K562 (cell line): ENCODE results near the gene UTP11. TPM values are rescaled to one million over a fixed set of nuclear protein-coding genes. Genes with fewer than 3 reads are reported as not detected.
A peak's percentile ranks its signal among the peaks of the same experiment; 100 is the strongest.

Experiments
- ARID4B ChIP-seq: sonication (generic); formaldehyde crosslinking; IDR thresholded peaks from 2 replicates; pipeline ENCODE4 v1.8.0; 2022; ENCODE audit warnings: mild to moderate bottlenecking, missing genetic modification reagents
- CBX3 ChIP-seq, 2 experiments: IDR thresholded peaks; 1 replicate in 1 of 2; 2 replicates in 1 of 2; pipeline ENCODE4 v1.6.1; 2012; ENCODE audit warnings: inconsistent platforms in 2 of 2, low read length in 2 of 2, borderline replicate concordance in 1 of 2, control low read depth in 1 of 2
- FOXJ2 ChIP-seq: fragments of 200-800 bp; sonication (Bioruptor generic); IDR thresholded peaks from 2 replicates; pipeline ENCODE4 v1.6.1; 2016; ENCODE audit warnings: missing genetic modification characterization, missing compliant biosample characterization
- HNRNPL ChIP-seq: fragments of 200-400 bp; formaldehyde crosslinking; IDR thresholded peaks from 2 replicates; pipeline ENCODE4 v1.6.1; 2017; ENCODE audit warnings: low read depth, mild to moderate bottlenecking, low read length
- NR2C2 ChIP-seq, 2 experiments: fragments of 200-800 bp in 1 of 2; sonication (Bioruptor generic) in 1 of 2; sonication (generic) in 1 of 2; formaldehyde crosslinking in 1 of 2; IDR thresholded peaks; 2 replicates each; pipeline versions ENCODE4 v1.6.1 to v1.8.0; 2016 to 2022; ENCODE audit warnings: mild to moderate bottlenecking in 1 of 2, missing compliant biosample characterization in 1 of 2, missing genetic modification characterization in 1 of 2, missing genetic modification reagents in 1 of 2
- NR2F6 ChIP-seq: fragments of 450-650 bp; formaldehyde crosslinking; IDR thresholded peaks from 2 replicates; pipeline ENCODE4 v1.4.0; 2020; ENCODE audit warnings: mild to moderate bottlenecking
- PML ChIP-seq: IDR thresholded peaks from 2 replicates; pipeline ENCODE4 v1.6.1; 2012; ENCODE audit warnings: low read length, inconsistent platforms
- RAD21 ChIP-seq, 2 experiments: fragments of 250-450 bp in 1 of 2; fragments of 450-650 bp in 1 of 2; sonication (Bioruptor Pico) in 1 of 2; formaldehyde crosslinking in 1 of 2; IDR thresholded peaks in 1 of 2; conservative IDR thresholded peaks in 1 of 2; 2 replicates each; pipeline versions ENCODE4 v1.4.0 to v1.8.0; 2020 to 2022; ENCODE audit warnings: mild to moderate bottlenecking in 2 of 2, moderate library complexity in 1 of 2
- RBFOX2 ChIP-seq: fragments of 200-400 bp; formaldehyde crosslinking; IDR thresholded peaks from 2 replicates; pipeline ENCODE4 v1.6.1; 2017; ENCODE audit warnings: low read depth, mild to moderate bottlenecking, low read length, moderate library complexity
- TEAD2 ChIP-seq: fragments of 450-650 bp; IDR thresholded peaks from 2 replicates; pipeline ENCODE4 v1.6.1; 2016; ENCODE audit warnings: missing genetic modification characterization, control low read depth, missing compliant biosample characterization
- TOE1 ChIP-seq, 2 experiments: fragments of 450-650 bp in 1 of 2; sonication (generic) in 1 of 2; formaldehyde crosslinking in 1 of 2; IDR thresholded peaks; 2 replicates each; pipeline versions ENCODE4 v1.7.1 to v1.8.0; 2016 to 2022; ENCODE audit warnings: borderline replicate concordance in 2 of 2, mild to moderate bottlenecking in 2 of 2, antibody characterized with exemption in 1 of 2, inconsistent platforms in 1 of 2, low read depth in 1 of 2, missing genetic modification reagents in 1 of 2, moderate library complexity in 1 of 2
- YY1 ChIP-seq, 3 experiments: IDR thresholded peaks; 2 replicates each; pipeline ENCODE4 v1.6.1; 2011; ENCODE audit warnings: low read length in 2 of 3, mild to moderate bottlenecking in 2 of 3, moderate library complexity in 2 of 3, borderline replicate concordance in 1 of 3, control low read depth in 1 of 3, low read depth in 1 of 3; ENCODE audit not compliant: insufficient read depth in 3 of 3, insufficient replicate concordance in 2 of 3, control insufficient read depth in 1 of 3, insufficient read length in 1 of 3; ENCODE audit errors: extremely low read depth in 1 of 3
- ZBTB17 ChIP-seq: fragments of 450-650 bp; formaldehyde crosslinking; IDR thresholded peaks from 2 replicates; pipeline ENCODE4 v1.4.0; 2020; ENCODE audit warnings: mild to moderate bottlenecking
- ZNF143 ChIP-seq: sonication (generic); formaldehyde crosslinking; IDR thresholded peaks from 2 replicates; pipeline ENCODE4 v1.9.0; 2022; ENCODE audit warnings: mild to moderate bottlenecking, missing genetic modification reagents
- ZNF609 ChIP-seq: sonication (generic); formaldehyde crosslinking; IDR thresholded peaks from 2 replicates; pipeline ENCODE4 v1.8.1; 2023; ENCODE audit warnings: missing genetic modification reagents, mild to moderate bottlenecking, borderline replicate concordance
- polyA plus RNA-seq, 8 experiments: library from polyadenylated mRNA; depleted of rRNA in 4 of 8; stranded (reverse) in 5 of 8; unstranded in 3 of 8; fragments of >200 nt; fragmentation: Nextera tagmentation in 2 of 8; fragmentation: Illumina TruSeq in 1 of 8; extraction: Ambion mirVana in 2 of 8; extraction: Trizol in 1 of 8; gene quantifications; 2 replicates each; pipeline versions ENCODE4 v1.2.1 to v1.2.3, GENCODE V29; 2011 to 2014; ENCODE audit warnings: inconsistent platforms in 1 of 8, missing spikeins in 1 of 8
- total RNA-seq, 7 experiments: library from RNA; depleted of rRNA in 6 of 7; stranded (reverse); fragments of >200 nt in 6 of 7; fragmentation: Illumina TruSeq in 2 of 7; extraction: Trizol in 2 of 7; gene quantifications; 2 replicates each; pipeline versions ENCODE4 v1.2.1 to v1.2.3, GENCODE V29; 2011 to 2021; ENCODE audit warnings: low replicate concordance in 1 of 7

The UTP11 gene
- total and polyA plus RNA-seq, 9 of the 15 experiments (the other 6 are each of a cell fraction or from before 2014, with no cell fraction given), result 91.1 to 378 (median 221) TPM

- TF ChIP-seq ZBTB17 (CRISPR knock-in tag) (peak; percentile 81; the same call in 1 of the 2 replicates), RBFOX2 (peak; percentile 39; the same call in 1 of the 2 replicates), RAD21 (CRISPR knock-in tag; conservative IDR thresholded peaks at IDR 0.05 in 1 of 2, IDR thresholded peaks at IDR 0.05 in 1 of 2) (peak in 1 of 2 experiments; percentile 16; a peak in 1 of 4 replicates), HNRNPL (0 out of 2 replicates have a peak, but pooled peaks have one; percentile 48), CBX3 (IDR thresholded peaks at IDR 0.05; ENCODE audit: borderline replicate concordance in 1 of 2, low read length in 2 of 2) (0 out of 3 replicates have a peak, but pooled peaks of 1 of the 2 experiments have one; percentile 10), TOE1 (IDR thresholded peaks at IDR 0.05; ENCODE audit: borderline replicate concordance) (no peak), TOE1 (CRISPR knock-in tag; IDR thresholded peaks at IDR 0.05; ENCODE audit: borderline replicate concordance, low read depth) (0 out of 2 replicates have a peak, but pooled peaks have one; percentile 74), PML (0 out of 2 replicates have a peak, but pooled peaks have one; percentile 1), ZNF609 (peak; percentile 18; the same call in 1 of the 2 replicates), TEAD2 (0 out of 2 replicates have a peak, but pooled peaks have one; percentile 34), NR2C2 (CRISPR knock-in tag; IDR thresholded peaks at IDR 0.05) (0 out of 2 replicates have a peak, but pooled peaks have one; percentile 19), NR2C2 (tag; IDR thresholded peaks at IDR 0.05) (no peak), ARID4B (CRISPR knock-in tag) (0 out of 2 replicates have a peak, but pooled peaks have one; percentile 35), YY1 (IDR thresholded peaks at IDR 0.05; ENCODE audit: borderline replicate concordance in 1 of 3, control insufficient read depth in 1 of 3, extremely low read depth in 1 of 3, insufficient read depth in 3 of 3, insufficient read length in 1 of 3, insufficient replicate concordance in 2 of 3, low read depth in 1 of 3, low read length in 2 of 3) (peak in 2 of 3 experiments; percentile 0 to 51), NR2F6 (CRISPR knock-in tag) (no peak), FOXJ2 (tag) (no peak), ZNF143 (0 out of 2 replicates have a peak, but pooled peaks have one; percentile 49)
These were observed 13.6 kb upstream of the UTP11 start (continued) for GRCh38 chr1:37998913-37999429.
